NCI-H2227 (cell line): ENCODE measurements around the gene RIC8A.
"Not testable (repeated sequence)": the region's sequence is repeated elsewhere in the genome, so short reads cannot be mapped to it uniquely, and the experiment has no call there.

Experiments used
- DNase-seq: peaks from one replicate; lab custom pipeline; 2025; ENCODE audit not compliant: unreplicated experiment; lab: John Stamatoyannopoulos, UW

The RIC8A gene

GRCh38 chr11:217704-218103 lies 10.2 kb downstream of the RIC8A start:
- no peak for DNase-seq

DNA sequence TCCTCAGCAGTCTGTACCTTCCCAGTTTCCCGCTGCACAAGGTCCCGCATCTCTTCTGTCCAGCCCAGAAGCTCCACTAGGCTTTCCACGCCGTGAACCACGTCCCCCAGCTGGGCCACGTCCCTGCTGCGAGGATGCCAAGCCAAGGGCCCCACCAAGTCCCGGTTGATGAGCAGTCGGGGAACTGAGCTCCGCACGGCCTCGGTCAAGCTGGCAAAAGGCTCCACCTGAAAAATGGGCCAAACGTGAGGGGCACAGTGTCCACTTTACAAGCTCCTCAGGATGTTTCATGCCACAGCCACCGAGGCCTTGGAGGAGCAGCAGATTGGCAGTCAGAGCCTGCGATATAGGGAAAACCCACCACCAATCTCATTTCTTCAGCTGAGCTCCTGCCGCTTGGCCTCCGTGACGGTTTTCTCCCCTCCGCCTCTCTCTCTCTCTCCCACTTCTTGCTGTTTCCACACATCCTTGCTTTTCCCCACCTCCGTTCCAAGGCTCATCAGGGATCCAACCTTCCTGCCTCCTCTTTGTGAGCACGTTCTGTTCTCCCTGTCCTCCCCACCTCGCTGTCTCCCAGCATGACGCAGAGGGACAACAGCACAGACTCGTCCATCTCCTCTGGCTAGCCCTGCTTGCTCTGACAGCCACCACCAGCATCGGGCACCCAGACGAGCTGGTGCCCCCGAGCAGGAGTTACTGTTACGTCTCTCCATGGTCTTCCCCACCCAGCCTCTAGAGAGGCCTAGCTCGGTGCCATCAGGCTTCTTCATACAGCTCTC lies 11.5 kb downstream of the RIC8A start:
- DNase-seq: no peak

DNA sequence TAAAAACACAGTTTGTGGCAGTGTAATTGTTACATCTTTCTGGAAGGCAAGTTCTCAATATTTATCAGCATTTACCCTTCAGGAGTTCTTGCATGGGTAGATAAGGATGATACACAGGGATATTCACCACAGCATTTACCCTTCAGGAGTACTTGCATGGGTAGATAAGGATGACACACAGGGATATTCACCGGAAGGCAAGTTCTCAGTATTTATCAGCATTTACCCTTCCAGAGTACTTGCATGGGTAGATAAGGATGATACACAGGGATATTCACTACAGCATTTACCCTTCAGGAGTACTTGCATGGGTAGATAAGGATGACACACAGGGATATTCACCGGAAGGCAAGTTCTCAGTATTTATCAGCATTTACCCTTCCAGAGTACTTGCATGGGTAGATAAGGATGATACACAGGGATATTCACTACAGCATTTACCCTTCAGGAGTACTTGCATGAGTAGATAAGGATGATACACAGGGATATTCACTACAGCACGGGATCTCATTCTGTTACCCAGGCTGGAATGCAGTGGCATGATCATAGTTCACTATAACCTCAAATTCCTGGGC lies 13.2 kb downstream of the RIC8A start:
- DNase-seq: not testable (repeated sequence)

DNA sequence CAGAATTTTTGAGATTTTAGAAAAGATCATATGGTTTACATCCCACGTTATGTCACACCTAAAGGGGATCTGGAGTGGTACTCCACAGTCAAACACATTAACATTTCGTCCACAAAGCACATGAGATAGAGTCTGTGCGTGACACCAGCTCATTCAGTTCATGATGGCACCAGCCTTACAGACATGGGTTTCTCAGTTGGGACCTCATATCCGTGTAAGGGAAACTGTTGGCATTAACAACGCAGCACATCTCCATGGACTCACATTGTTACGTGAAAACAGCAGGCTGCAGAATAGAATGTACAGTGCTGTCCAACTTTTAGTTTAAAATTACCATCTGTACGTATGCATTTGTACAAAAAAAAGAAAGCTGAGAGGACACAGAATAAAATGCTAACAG lies 14.0 kb downstream of the RIC8A start:
- DNase-seq: no peak

GRCh38 chr11:221998-222789 lies 14.7 kb downstream of the RIC8A start:
- DNase-seq: no peak

GRCh38 chr11:223026-223789 lies 15.7 kb downstream of the RIC8A start:
- no peak for DNase-seq

- no peak for DNase-seq
Observed at GRCh38 chr11:223884-224283, 16.4 kb downstream of the RIC8A start.

DNA sequence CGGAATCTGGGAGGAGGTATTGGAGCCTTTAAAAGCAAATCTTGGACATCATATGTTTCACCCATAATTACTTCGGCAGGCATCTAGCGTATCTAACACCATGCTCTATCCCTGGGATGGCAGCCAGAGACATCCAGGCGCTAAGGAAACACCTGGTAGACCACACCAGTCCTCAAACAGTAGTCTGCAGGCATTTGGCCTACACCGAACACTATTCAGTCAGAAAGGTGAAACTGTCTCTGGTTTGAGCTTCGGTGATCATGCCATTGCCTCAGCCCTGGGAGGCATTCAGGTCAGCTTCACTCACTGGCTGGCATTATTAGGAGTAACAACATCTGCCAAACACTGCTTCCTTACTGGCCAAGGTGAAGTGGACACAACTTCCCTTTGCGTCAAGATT lies 16.9 kb downstream of the RIC8A start:
- no peak for DNase-seq

- peak; percentile 20 for DNase-seq
Observed at GRCh38 chr11:225734-226453, 18.4 kb downstream of the RIC8A start.

GRCh38 chr11:227824-228379 lies 20.4 kb downstream of the RIC8A start:
- DNase-seq: no peak

DNA sequence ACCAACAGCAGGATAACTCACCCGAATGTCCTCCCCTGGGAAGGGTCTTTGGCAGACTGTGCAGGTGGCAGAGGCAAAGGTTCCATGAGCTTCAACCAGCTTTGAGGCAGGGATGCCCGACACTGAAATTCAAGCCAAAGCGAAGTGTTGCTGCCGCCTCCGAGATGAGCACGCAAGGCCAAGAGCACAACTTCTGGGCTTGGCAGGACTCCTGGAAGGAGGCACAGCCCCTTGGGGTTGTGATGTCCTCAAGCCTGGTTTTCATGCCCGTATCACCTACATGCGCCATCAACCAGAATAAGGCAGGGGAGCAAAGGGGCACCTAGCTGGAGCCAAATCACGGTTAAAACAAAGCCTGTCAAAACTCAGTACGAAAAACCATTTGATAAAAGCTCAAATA lies 22.9 kb downstream of the RIC8A start:
- no peak for DNase-seq

DNA sequence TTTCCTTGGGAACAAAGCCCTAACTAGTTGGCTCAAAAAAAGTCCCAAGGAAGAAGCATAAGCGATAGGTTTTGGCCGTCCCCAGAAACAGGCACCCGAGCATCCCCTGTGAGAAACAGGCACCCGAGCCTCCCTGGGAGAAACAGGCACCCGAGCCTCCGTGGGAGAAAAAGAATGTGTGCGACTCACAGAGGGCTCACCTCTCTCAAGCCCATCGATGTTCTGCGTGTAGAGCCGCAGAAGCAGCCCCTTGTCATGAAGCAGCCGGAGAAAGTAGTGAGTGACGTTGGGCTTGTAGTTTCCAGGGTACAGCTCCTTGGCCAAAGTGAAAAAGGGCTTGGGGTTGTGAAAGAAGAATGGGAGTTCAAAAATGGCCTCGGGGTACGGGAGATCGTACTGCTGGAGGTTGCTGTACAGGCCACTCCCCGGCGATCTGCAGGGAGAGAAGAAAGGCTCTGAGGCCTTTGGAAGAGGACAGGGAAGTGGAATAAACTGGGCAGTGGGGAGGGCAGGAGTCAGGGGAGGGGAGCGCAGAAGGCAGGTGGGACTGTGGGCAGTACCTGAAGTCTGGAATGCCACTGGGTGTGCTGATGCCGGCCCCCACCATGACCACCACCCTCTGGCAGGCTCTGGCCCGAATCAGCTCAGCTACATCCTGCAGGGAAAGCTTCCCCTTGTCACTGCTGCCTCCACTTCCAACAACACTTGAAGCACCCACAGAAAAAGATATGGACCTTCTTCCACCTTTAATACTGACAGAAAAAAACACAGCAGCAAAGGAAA lies 25.5 kb downstream of the RIC8A start:
- no peak for DNase-seq

DNA sequence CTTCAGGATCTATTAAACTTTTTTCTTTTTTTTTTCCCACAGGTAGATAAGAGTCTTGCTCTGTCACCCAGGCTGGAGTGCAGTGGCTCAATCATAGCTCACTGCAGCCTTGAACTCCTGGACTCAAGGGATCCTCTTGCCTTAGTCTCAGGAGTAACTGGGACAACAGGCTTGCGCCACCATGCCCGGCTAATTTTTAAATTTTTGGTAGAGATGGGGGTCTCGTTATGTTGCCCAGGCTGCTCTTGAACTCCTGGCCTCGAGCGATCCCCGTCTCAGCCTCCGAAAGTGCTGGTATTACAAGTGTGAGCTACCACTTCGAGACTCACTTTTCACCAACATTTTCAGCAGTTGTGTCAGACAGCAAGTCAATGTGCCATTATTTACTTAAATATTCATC lies 27.7 kb downstream of the RIC8A start:
- DNase-seq: no peak

DNA sequence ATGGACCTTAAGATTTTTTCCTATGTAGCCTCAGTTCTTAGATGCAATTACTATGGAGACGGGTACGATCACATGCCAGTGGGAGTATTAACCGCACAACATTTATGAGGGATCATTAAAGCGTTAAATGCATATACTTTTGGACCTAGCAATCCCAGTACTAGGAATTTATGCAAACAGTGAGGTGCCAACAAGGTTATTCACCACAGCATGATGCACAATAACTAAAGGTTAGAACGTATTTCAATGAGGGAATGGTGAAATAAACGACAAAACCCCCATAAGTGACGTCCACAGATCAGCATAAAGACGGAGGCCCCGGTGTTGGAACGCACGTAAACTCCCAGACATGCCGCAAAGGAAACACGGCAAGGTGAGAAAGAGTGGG lies 28.1 kb downstream of the RIC8A start:
- DNase-seq: peak; percentile 56

DNA sequence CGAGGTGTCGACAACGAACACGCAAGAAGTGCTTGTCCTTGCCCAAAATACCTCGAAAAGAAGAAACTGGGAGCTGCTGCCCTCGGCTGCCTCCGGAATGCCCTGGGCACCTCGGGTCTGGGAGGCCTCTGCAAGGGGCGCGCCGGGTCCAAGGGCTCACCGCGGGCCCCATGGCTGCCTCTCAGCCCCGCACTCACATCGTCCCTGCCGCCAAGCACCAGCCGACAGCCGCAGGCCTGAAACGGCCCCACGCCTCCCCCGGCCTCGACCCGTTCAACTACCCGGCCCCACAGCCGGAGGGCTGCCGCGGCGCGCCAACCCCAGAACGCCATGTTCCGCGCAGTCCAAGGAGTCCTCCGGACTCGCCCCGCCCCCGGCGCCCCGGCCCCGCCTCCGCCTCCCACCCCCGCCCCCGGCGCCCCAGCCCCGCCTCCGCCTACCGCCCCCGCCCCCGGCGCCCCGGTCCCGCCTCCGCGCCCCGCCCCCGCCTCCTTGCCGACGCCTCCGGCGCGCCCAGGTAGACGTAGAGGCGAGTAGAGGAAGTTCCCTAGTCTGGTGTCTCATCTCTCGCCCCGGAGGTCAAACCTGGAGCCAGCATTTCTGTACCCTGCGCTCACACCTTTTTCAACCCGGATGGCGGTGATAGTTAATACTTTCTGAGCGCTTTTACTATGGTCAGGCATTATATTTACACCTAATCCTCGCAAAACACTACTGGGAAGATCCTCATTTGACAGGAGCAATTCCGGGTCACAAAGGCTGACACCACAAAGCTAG lies 28.7 kb downstream of the RIC8A start, which contains the start of gene SIRT3:
Gene SIRT3, minus strand, starts transcription at position 346 of the 777 bp plus-strand sequence. Its CDS starts 14 bp downstream, at position 332.
- DNase-seq: peak; percentile 91

DNA sequence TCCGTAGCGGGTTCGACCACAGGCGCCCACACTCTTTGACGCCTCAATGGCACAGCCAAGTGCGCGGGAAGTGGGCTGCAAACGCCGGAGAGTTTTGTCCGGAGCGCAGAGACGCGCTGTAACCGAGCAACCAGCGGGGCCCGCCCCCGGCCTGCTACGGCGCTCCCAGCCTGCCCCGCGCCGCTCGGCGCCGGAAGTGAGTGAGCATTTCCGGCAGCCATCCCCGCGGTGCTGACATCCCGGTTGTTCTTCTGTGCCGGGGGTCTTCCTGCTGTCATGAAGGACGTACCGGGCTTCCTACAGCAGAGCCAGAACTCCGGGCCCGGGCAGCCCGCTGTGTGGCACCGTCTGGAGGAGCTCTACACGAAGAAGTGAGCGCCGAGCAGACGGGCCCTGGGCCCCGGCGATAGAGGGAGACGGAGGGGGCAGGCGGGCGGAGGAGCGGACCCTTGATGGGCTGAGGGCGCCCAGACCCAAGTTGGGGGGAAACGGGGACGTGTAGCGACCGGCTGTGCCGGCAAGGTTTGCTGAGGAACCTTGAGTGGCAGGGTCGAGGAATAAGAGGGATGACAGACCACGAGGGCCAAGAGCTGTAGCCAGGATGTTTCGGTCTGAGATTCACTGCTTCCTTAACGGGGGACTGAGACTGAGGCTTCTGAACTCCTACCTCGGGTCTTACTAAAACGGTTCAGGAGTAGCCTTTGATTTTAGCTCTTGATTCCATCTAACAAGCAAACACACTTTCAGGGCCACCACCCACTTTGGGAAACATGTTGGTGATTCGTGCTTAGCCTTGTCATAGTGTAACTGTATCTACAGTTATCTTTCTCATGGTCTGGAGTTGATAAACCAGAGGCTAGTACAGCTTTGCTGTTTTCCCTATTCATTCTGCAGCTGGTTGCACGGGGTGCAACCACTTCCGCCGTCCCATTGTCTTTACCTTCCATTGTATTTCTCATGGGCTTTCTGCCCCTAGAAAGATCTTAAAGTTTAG lies 29.6 kb downstream of the RIC8A start, which contains the start of gene PSMD13:
Gene PSMD13, plus strand, starts transcription at position 203 of the 994 bp plus-strand sequence. Its CDS starts 74 bp downstream, at position 277.
- peak; percentile 95 for DNase-seq

- DNase-seq: not testable (repeated sequence)
Observed at GRCh38 chr11:238346-238745, 30.8 kb downstream of the RIC8A start.
